ENCODE data around the gene RAET1G.

DNA sequence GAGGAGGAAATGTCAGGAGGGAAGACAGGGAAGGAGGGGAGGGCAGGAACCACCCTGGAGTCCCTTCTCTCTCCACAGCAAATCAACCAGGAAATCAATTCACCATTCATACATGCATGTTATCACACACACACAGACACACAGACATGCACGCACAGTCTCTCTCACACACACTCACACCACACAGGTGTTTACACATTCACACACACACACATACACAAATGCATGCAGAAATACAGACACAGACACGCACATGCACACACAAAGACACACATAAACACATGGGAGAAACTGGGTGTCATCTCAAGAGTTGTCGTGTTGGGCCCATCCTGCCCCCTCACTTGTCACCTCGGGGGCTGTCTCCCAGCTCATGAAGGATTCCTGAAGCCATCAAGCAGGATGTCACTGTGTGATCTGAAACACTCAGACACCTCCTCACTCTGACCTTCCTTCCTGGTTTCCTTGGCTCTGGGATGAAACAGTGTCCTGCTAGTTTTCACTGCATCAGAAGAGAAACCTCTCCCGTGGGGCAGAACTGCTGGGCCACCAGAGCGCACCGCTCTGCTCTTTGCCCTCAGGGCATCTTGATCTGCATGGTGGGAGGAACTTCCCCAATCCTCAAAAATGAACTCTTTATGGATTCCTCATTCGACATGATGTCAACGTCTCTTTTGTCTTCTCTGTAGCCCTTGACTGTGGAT is 9.2 kb downstream of the RAET1G start:
- TF ChIP-seq, protein P1, sequence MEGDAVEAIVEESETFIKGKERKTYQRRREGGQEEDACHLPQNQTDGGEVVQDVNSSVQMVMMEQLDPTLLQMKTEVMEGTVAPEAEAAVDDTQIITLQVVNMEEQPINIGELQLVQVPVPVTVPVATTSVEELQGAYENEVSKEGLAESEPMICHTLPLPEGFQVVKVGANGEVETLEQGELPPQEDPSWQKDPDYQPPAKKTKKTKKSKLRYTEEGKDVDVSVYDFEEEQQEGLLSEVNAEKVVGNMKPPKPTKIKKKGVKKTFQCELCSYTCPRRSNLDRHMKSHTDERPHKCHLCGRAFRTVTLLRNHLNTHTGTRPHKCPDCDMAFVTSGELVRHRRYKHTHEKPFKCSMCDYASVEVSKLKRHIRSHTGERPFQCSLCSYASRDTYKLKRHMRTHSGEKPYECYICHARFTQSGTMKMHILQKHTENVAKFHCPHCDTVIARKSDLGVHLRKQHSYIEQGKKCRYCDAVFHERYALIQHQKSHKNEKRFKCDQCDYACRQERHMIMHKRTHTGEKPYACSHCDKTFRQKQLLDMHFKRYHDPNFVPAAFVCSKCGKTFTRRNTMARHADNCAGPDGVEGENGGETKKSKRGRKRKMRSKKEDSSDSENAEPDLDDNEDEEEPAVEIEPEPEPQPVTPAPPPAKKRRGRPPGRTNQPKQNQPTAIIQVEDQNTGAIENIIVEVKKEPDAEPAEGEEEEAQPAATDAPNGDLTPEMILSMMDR (IDR thresholded peaks at IDR 0.05) = no peak
- TF ChIP-seq TCF12 (IDR thresholded peaks at IDR 0.05) = no peak

Data from SK-N-SH (cell line).